ENCODE data around the gene ELMO2.
A peak's percentile ranks its signal among the peaks of the same experiment; 100 is the strongest.

The ELMO2 gene

GRCh38 chr20:46408281-46408731 lies 1.9 kb upstream of the ELMO2 start:
- FAIRE-seq (no peak), DNase-seq (ENCODE audit: insufficient read length, low spot score) (no peak)
- TF ChIP-seq SPI1 (IDR thresholded peaks at IDR 0.05; ENCODE audit: low read depth, low read length) (no peak), POLR2AphosphoS5 (IDR thresholded peaks at IDR 0.05; ENCODE audit: low read depth, low read length) (no peak), POLR2A (IDR thresholded peaks at IDR 0.05; ENCODE audit: low read depth, low read length) (no peak), POU2F2 (IDR thresholded peaks at IDR 0.05; ENCODE audit: low read depth, low read length) (no peak), PAX5 (IDR thresholded peaks at IDR 0.05; ENCODE audit: insufficient read depth, low read length, severe bottlenecking) (no peak), TAF1 (IDR thresholded peaks at IDR 0.05; ENCODE audit: low read depth, low read length) (no peak)

GRCh38 chr20:46407671-46407996 lies 1.2 kb upstream of the ELMO2 start:
- TF ChIP-seq SPI1 (IDR thresholded peaks at IDR 0.05; ENCODE audit: low read depth, low read length), result no peak
- TF ChIP-seq POLR2AphosphoS5 (IDR thresholded peaks at IDR 0.05; ENCODE audit: low read depth, low read length), result no peak
- TF ChIP-seq POLR2A (IDR thresholded peaks at IDR 0.05; ENCODE audit: low read depth, low read length), result no peak
- TF ChIP-seq TAF1 (IDR thresholded peaks at IDR 0.05; ENCODE audit: low read depth, low read length), result no peak
- TF ChIP-seq POU2F2 (IDR thresholded peaks at IDR 0.05; ENCODE audit: low read depth, low read length), result no peak
- TF ChIP-seq PAX5 (IDR thresholded peaks at IDR 0.05; ENCODE audit: insufficient read depth, low read length, severe bottlenecking), result no peak
- no peak for DNase-seq (ENCODE audit: insufficient read length, low spot score)
- no peak for FAIRE-seq

GRCh38 chr20:46406986-46407670 lies 713 bp upstream of the ELMO2 start:
- TF ChIP-seq TAF1 (IDR thresholded peaks at IDR 0.05; ENCODE audit: low read depth, low read length), result no peak
- TF ChIP-seq POLR2AphosphoS5 (IDR thresholded peaks at IDR 0.05; ENCODE audit: low read depth, low read length), result no peak
- no peak for TF ChIP-seq POLR2A (IDR thresholded peaks at IDR 0.05; ENCODE audit: low read depth, low read length)
- 0 out of 2 replicates have a peak, but pooled peaks have one; percentile 3 for TF ChIP-seq SPI1 (IDR thresholded peaks at IDR 0.05; ENCODE audit: low read depth, low read length)
- peak; percentile 33; the same call in 1 of the 2 replicates for TF ChIP-seq POU2F2 (IDR thresholded peaks at IDR 0.05; ENCODE audit: low read depth, low read length)
- no peak for TF ChIP-seq PAX5 (IDR thresholded peaks at IDR 0.05; ENCODE audit: insufficient read depth, low read length, severe bottlenecking)
- DNase-seq (ENCODE audit: insufficient read length, low spot score), result no peak
- peak; percentile 73 for FAIRE-seq

GRCh38 chr20:46402331-46402811 lies 4.0 kb downstream of the ELMO2 start:
- no peak for DNase-seq (ENCODE audit: insufficient read length, low spot score)
- no peak for FAIRE-seq
- TF ChIP-seq POLR2AphosphoS5 (IDR thresholded peaks at IDR 0.05; ENCODE audit: low read depth, low read length) (no peak), POU2F2 (IDR thresholded peaks at IDR 0.05; ENCODE audit: low read depth, low read length) (no peak), SPI1 (IDR thresholded peaks at IDR 0.05; ENCODE audit: low read depth, low read length) (no peak), POLR2A (IDR thresholded peaks at IDR 0.05; ENCODE audit: low read depth, low read length) (no peak), PAX5 (IDR thresholded peaks at IDR 0.05; ENCODE audit: insufficient read depth, low read length, severe bottlenecking) (no peak), TAF1 (IDR thresholded peaks at IDR 0.05; ENCODE audit: low read depth, low read length) (no peak)

GRCh38 chr20:46401478-46401860 lies 4.9 kb downstream of the ELMO2 start:
- FAIRE-seq (peak; percentile 48), DNase-seq (ENCODE audit: insufficient read length, low spot score) (no peak)

GRCh38 chr20:46400828-46401477 lies 5.5 kb downstream of the ELMO2 start:
- FAIRE-seq, result no peak
- no peak for DNase-seq (ENCODE audit: insufficient read length, low spot score)
- TF ChIP-seq POLR2A (IDR thresholded peaks at IDR 0.05; ENCODE audit: low read depth, low read length) (no peak), PAX5 (IDR thresholded peaks at IDR 0.05; ENCODE audit: insufficient read depth, low read length, severe bottlenecking) (no peak), TAF1 (IDR thresholded peaks at IDR 0.05; ENCODE audit: low read depth, low read length) (no peak), POLR2AphosphoS5 (IDR thresholded peaks at IDR 0.05; ENCODE audit: low read depth, low read length) (no peak)

More at GRCh38 chr20:46401478-46401860, 4.9 kb downstream of the ELMO2 start:
- no peak for TF ChIP-seq PAX5 (IDR thresholded peaks at IDR 0.05; ENCODE audit: insufficient read depth, low read length, severe bottlenecking)
- TF ChIP-seq POU2F2 (IDR thresholded peaks at IDR 0.05; ENCODE audit: low read depth, low read length), result no peak
- TF ChIP-seq POLR2A (IDR thresholded peaks at IDR 0.05; ENCODE audit: low read depth, low read length), result no peak
- TF ChIP-seq TAF1 (IDR thresholded peaks at IDR 0.05; ENCODE audit: low read depth, low read length), result no peak
- no peak for TF ChIP-seq SPI1 (IDR thresholded peaks at IDR 0.05; ENCODE audit: low read depth, low read length)
- TF ChIP-seq POLR2AphosphoS5 (IDR thresholded peaks at IDR 0.05; ENCODE audit: low read depth, low read length), result no peak

GRCh38 chr20:46400253-46400652 lies 6.2 kb downstream of the ELMO2 start:
- DNase-seq (ENCODE audit: insufficient read length, low spot score) (no peak), FAIRE-seq (no peak)
- TF ChIP-seq POLR2AphosphoS5 (IDR thresholded peaks at IDR 0.05; ENCODE audit: low read depth, low read length), result no peak
- no peak for TF ChIP-seq SPI1 (IDR thresholded peaks at IDR 0.05; ENCODE audit: low read depth, low read length)
- no peak for TF ChIP-seq TAF1 (IDR thresholded peaks at IDR 0.05; ENCODE audit: low read depth, low read length)
- TF ChIP-seq POLR2A (IDR thresholded peaks at IDR 0.05; ENCODE audit: low read depth, low read length), result no peak
- TF ChIP-seq POU2F2 (IDR thresholded peaks at IDR 0.05; ENCODE audit: low read depth, low read length), result no peak
- TF ChIP-seq PAX5 (IDR thresholded peaks at IDR 0.05; ENCODE audit: insufficient read depth, low read length, severe bottlenecking), result no peak

GRCh38 chr20:46399401-46399800 lies 7.0 kb downstream of the ELMO2 start:
- TF ChIP-seq PAX5 (IDR thresholded peaks at IDR 0.05; ENCODE audit: insufficient read depth, low read length, severe bottlenecking) (no peak), POLR2AphosphoS5 (IDR thresholded peaks at IDR 0.05; ENCODE audit: low read depth, low read length) (no peak), POU2F2 (IDR thresholded peaks at IDR 0.05; ENCODE audit: low read depth, low read length) (no peak), POLR2A (IDR thresholded peaks at IDR 0.05; ENCODE audit: low read depth, low read length) (no peak), SPI1 (IDR thresholded peaks at IDR 0.05; ENCODE audit: low read depth, low read length) (no peak), TAF1 (IDR thresholded peaks at IDR 0.05; ENCODE audit: low read depth, low read length) (no peak)
- FAIRE-seq (peak; percentile 65), DNase-seq (ENCODE audit: insufficient read length, low spot score) (no peak)

- TF ChIP-seq POLR2A (IDR thresholded peaks at IDR 0.05; ENCODE audit: low read depth, low read length) (no peak), TAF1 (IDR thresholded peaks at IDR 0.05; ENCODE audit: low read depth, low read length) (no peak)
- no peak for FAIRE-seq
- DNase-seq (ENCODE audit: insufficient read length, low spot score), result no peak
Observed at GRCh38 chr20:46398963-46399362, 7.5 kb downstream of the ELMO2 start.
